Measurements from ENCODE around the gene IGF2BP3. TPM values are rescaled to one million over a fixed set of nuclear protein-coding genes. Genes with fewer than 3 reads are reported as not detected.
A peak's percentile ranks its signal among the peaks of the same experiment; 100 is the strongest.

IGF2BP3 gene
- polyA plus RNA-seq, 4 donors = 0.75 to 66.3 TPM; not detected in 2

DNA sequence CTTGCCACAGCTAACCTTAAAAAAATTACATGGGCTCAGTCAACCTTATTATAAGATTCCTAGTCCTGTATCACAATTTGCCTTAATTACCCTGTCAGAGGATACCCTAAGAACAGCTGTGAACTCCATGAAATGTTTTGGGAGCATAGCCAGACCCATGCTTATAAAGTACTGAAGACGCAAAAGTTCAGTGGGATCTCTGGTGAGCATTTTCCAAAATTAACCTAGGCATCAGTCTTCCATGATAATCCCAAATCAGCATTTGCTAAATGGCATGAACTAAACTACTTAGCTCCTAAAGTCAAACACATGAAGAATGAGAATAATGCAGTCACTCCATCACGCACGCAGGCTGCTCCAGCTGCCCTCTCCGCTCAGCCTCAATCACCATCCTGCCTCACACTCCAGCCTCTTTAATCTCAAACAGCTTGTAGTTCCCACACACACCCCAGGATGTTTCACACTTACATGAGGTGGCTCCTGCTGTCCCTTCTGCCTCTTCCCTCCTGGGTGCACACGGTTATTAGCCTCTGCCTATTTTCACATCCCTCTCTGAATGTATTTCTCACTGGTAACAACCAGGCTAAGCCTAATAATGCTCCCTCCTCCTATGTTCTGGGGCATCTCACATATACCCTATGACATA is 15.3 kb downstream of the IGF2BP3 start:
- WGBS, 3 donors = 80 to 85% (median 84%) methylated on average over 5 of the region's 5 CpGs
- H3K27me3 ChIP-seq (ENCODE audit: control insufficient read depth in 3 of 3, insufficient read depth in 3 of 3, low read length in 3 of 3) = peaks cover 0 to 4% (median 0%) of the 10 kb centered on the region in 3 donors
- H3K36me3 ChIP-seq (ENCODE audit: control insufficient read depth in 3 of 3, insufficient read depth in 2 of 3, low read depth in 1 of 3, low read length in 3 of 3) = peaks cover 0 to 31% (median 0%) of the 10 kb centered on the region in 3 donors
- H3K4me3 ChIP-seq (ENCODE audit: low read depth in 1 of 3, low read length in 3 of 3) = no peak overlapping the region
- DNase-seq = no peak
- H3K4me1 ChIP-seq (ENCODE audit: control insufficient read depth in 3 of 3, insufficient read depth in 2 of 3, low read depth in 1 of 3, low read length in 2 of 3) = no peaks in the 10 kb centered on the region
- no peaks in the 10 kb centered on the region for H3K9me3 ChIP-seq (ENCODE audit: control insufficient read depth in 2 of 2, insufficient read depth in 1 of 2, low read depth in 1 of 2, low read length in 1 of 2)
- no peak for FAIRE-seq
- no peak overlapping the region for H3K27ac ChIP-seq (ENCODE audit: low read depth in 1 of 3, low read length in 2 of 3)

DNA sequence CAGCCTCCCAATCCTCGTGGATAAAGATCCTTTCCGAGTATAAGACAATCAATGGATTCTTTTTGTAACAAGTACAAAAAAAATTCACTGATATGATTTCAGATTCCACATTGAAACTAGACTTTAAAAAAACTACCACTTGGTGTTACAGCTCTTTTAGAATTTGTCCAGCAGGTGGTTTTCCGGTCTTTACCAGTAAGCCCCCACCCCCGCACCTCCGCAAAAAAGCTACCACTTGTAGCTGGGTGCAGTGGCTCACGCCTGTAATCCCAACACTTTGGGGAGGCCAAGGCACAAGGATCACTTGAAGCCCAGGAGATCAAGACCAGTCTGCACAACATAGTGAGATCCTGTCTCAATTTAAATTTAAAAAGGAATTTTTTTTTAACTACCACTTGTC is 19.8 kb downstream of the IGF2BP3 start:
- WGBS, 3 donors = 75 to 80% (median 78%) methylated on average over 6 of the region's 6 CpGs
- H3K4me1 ChIP-seq (ENCODE audit: control insufficient read depth in 3 of 3, insufficient read depth in 2 of 3, low read depth in 1 of 3, low read length in 2 of 3) = no peaks in the 10 kb centered on the region
- no peaks in the 10 kb centered on the region for H3K9me3 ChIP-seq (ENCODE audit: control insufficient read depth in 2 of 2, insufficient read depth in 1 of 2, low read depth in 1 of 2, low read length in 1 of 2)
- no peak overlapping the region for H3K27ac ChIP-seq (ENCODE audit: low read depth in 1 of 3, low read length in 2 of 3)
- DNase-seq (no peak), FAIRE-seq (no peak)
- H3K36me3 ChIP-seq (ENCODE audit: control insufficient read depth in 3 of 3, insufficient read depth in 2 of 3, low read depth in 1 of 3, low read length in 3 of 3) = peaks cover 0 to 43% (median 0%) of the 10 kb centered on the region in 3 donors
- no peak overlapping the region for H3K4me3 ChIP-seq (ENCODE audit: low read depth in 1 of 3, low read length in 3 of 3)
- no peaks in the 10 kb centered on the region for H3K27me3 ChIP-seq (ENCODE audit: control insufficient read depth in 3 of 3, insufficient read depth in 3 of 3, low read length in 3 of 3)

DNA sequence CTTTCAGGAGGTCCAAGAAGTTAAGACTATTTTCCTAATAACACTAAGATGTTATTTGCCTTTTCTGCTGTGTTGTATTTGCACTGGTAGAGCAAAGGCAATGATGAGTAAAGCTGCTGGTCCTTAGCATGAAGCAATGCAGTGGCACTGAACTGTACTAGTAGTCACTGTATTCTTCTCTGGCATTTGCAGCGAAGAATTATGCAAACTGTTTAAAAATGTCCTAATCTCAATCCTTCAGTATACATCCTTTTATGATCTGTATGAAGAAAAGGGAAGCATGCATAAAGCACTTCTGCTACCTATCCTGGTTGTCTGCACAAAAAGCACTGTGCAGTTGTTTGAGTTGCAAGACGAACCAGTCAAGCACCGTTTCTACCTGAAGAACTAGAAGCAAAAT is 20.4 kb downstream of the IGF2BP3 start:
- WGBS, 3 donors = 71 to 86% (median 76%) methylated on average over 3 of the region's 3 CpGs
- FAIRE-seq (no peak), DNase-seq (no peak)
- no peaks in the 10 kb centered on the region for H3K4me1 ChIP-seq (ENCODE audit: control insufficient read depth in 3 of 3, insufficient read depth in 2 of 3, low read depth in 1 of 3, low read length in 2 of 3)
- H3K4me3 ChIP-seq (ENCODE audit: low read depth in 1 of 3, low read length in 3 of 3) = no peak overlapping the region
- H3K27me3 ChIP-seq (ENCODE audit: control insufficient read depth in 3 of 3, insufficient read depth in 3 of 3, low read length in 3 of 3) = no peaks in the 10 kb centered on the region
- peaks cover 0 to 39% (median 0%) of the 10 kb centered on the region in 3 donors for H3K36me3 ChIP-seq (ENCODE audit: control insufficient read depth in 3 of 3, insufficient read depth in 2 of 3, low read depth in 1 of 3, low read length in 3 of 3)
- no peak overlapping the region for H3K27ac ChIP-seq (ENCODE audit: low read depth in 1 of 3, low read length in 2 of 3)
- no peaks in the 10 kb centered on the region for H3K9me3 ChIP-seq (ENCODE audit: control insufficient read depth in 2 of 2, insufficient read depth in 1 of 2, low read depth in 1 of 2, low read length in 1 of 2)

DNA sequence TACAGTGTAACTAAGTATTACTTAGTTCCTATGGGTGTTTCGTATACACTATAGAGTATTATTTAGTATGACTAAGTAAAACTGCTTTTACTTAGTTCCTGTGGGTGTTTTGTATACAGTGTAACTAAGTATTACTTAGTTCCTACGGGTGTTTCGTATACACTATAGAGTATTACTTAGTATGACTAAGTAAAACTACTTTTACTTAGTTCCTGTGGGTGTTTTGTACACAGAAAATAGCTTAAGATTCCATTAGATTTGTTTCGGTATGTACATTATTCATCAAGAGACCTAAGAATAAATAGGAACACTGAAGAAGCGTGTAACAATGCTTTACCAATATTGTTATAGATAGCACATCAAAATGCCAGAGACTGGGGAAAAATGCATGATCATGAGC is 25.0 kb downstream of the IGF2BP3 start:
- FAIRE-seq = no peak
- no peak for DNase-seq
- Histone ChIP-seq H3K27ac (ENCODE audit: low read depth in 1 of 3, low read length in 2 of 3) (no peak overlapping the region), H3K36me3 (ENCODE audit: control insufficient read depth in 3 of 3, insufficient read depth in 2 of 3, low read depth in 1 of 3, low read length in 3 of 3) (peaks cover 0 to 24% (median 0%) of the 10 kb centered on the region in 3 donors), H3K4me3 (ENCODE audit: low read depth in 1 of 3, low read length in 3 of 3) (no peak overlapping the region), H3K4me1 (ENCODE audit: control insufficient read depth in 3 of 3, insufficient read depth in 2 of 3, low read depth in 1 of 3, low read length in 2 of 3) (no peaks in the 10 kb centered on the region), H3K27me3 (ENCODE audit: control insufficient read depth in 3 of 3, insufficient read depth in 3 of 3, low read length in 3 of 3) (no peaks in the 10 kb centered on the region), H3K9me3 (ENCODE audit: control insufficient read depth in 2 of 2, insufficient read depth in 1 of 2, low read depth in 1 of 2, low read length in 1 of 2) (no peaks in the 10 kb centered on the region)
- 80% methylated on average over 5 of the region's 5 CpGs for WGBS, 3 donors

DNA sequence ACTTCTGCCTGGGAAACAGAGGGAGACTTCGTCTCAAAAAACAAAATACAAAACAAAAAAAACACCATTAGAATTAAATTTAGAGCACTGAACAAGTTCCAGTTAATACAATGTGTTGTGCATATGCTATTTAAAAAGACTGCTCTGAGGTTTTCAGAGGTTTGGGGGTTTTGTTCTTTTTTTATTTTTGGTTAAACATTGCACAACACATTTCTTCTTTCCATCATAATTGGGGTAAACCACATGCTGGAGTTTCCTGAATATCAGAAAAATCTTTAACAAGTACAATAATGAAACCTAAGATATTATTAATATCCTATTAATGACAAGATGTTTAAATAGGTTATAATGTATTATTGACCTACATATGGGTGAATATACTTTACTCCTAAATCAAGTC is 26.3 kb downstream of the IGF2BP3 start:
- FAIRE-seq (no peak), DNase-seq (no peak)
- H3K4me3 ChIP-seq (ENCODE audit: low read depth in 1 of 3, low read length in 3 of 3) = no peak overlapping the region
- H3K36me3 ChIP-seq (ENCODE audit: control insufficient read depth in 3 of 3, insufficient read depth in 2 of 3, low read depth in 1 of 3, low read length in 3 of 3) = peaks cover 0 to 23% (median 0%) of the 10 kb centered on the region in 3 donors
- H3K9me3 ChIP-seq (ENCODE audit: control insufficient read depth in 2 of 2, insufficient read depth in 1 of 2, low read depth in 1 of 2, low read length in 1 of 2) = no peaks in the 10 kb centered on the region
- no peak overlapping the region for H3K27ac ChIP-seq (ENCODE audit: low read depth in 1 of 3, low read length in 2 of 3)
- H3K27me3 ChIP-seq (ENCODE audit: control insufficient read depth in 3 of 3, insufficient read depth in 3 of 3, low read length in 3 of 3) = no peaks in the 10 kb centered on the region
- 68 to 77% (median 71%) methylated on average over 1 of the region's 1 CpG for WGBS, 3 donors
- H3K4me1 ChIP-seq (ENCODE audit: control insufficient read depth in 3 of 3, insufficient read depth in 2 of 3, low read depth in 1 of 3, low read length in 2 of 3) = no peaks in the 10 kb centered on the region

DNA sequence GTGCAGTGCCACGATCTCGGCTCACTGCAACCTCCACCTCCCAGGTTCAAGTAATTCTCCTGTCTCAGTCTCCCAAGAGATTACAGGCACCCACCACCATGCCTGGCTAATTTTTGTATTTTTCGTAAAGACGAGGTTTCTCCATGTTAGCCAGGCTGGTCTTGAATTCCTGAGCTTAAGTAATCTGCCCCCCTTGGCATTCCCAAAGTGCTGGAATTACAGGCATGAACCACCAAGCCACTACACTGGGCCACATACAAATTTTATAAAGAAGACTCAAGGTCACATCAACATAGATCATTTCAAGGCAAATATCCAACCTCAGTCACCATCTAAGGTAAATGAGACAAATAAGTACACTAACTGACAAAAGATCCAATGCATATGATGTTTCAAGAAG is 32.1 kb downstream of the IGF2BP3 start:
- WGBS, 3 donors = 94 to 95% (median 94%) methylated on average over 4 of the region's 4 CpGs
- H3K36me3 ChIP-seq (ENCODE audit: control insufficient read depth in 3 of 3, insufficient read depth in 2 of 3, low read depth in 1 of 3, low read length in 3 of 3) = peaks cover 0 to 11% (median 0%) of the 10 kb centered on the region in 3 donors
- no peaks in the 10 kb centered on the region for H3K27me3 ChIP-seq (ENCODE audit: control insufficient read depth in 3 of 3, insufficient read depth in 3 of 3, low read length in 3 of 3)
- H3K4me1 ChIP-seq (ENCODE audit: control insufficient read depth in 3 of 3, insufficient read depth in 2 of 3, low read depth in 1 of 3, low read length in 2 of 3) = no peaks in the 10 kb centered on the region
- no peak overlapping the region for H3K27ac ChIP-seq (ENCODE audit: low read depth in 1 of 3, low read length in 2 of 3)
- no peak for DNase-seq
- no peak overlapping the region for H3K4me3 ChIP-seq (ENCODE audit: low read depth in 1 of 3, low read length in 3 of 3)
- no peaks in the 10 kb centered on the region for H3K9me3 ChIP-seq (ENCODE audit: control insufficient read depth in 2 of 2, insufficient read depth in 1 of 2, low read depth in 1 of 2, low read length in 1 of 2)
- no peak for FAIRE-seq

DNA sequence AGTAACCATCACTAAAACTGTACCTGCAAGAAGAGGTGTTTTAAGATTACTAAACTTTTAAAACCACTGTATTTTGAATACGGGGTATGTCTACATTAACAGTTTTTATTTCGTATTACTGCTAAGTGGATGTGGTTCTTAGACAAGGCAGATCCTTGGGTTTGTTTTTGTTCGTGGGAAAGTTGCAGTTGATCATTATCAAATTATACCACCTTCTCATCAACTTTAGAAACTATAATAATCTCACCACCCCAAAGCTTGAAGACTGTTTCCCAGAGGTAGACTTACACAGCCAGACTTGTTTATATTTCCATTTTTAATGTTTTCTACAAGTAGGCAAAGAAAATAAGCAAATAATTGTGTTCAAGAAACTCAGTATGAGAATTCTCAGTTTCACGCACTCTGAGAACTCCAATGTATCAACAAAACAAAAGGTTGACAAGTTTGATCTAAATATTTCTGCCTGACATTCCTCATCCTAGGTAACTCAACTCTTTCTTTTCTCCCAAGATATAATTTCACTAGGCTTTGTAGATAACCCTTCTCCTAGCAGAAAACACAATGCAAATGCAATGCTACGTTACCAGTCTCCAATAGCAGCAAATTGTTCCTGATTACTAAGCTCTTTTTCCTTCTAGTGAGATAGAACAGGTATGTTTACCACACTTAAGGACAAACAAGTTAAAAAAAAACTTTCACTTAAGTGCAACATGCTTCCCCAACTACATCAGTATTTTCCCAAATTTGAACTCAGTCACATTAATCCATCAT is 36.0 kb downstream of the IGF2BP3 start:
- FAIRE-seq (no peak), DNase-seq (no peak)
- peaks cover 0 to 11% (median 0%) of the 10 kb centered on the region in 3 donors for H3K36me3 ChIP-seq (ENCODE audit: control insufficient read depth in 3 of 3, insufficient read depth in 2 of 3, low read depth in 1 of 3, low read length in 3 of 3)
- no peaks in the 10 kb centered on the region for H3K9me3 ChIP-seq (ENCODE audit: control insufficient read depth in 2 of 2, insufficient read depth in 1 of 2, low read depth in 1 of 2, low read length in 1 of 2)
- H3K27me3 ChIP-seq (ENCODE audit: control insufficient read depth in 3 of 3, insufficient read depth in 3 of 3, low read length in 3 of 3) = no peaks in the 10 kb centered on the region
- 80 to 86% (median 86%) methylated on average over 5 of the region's 5 CpGs for WGBS, 3 donors
- H3K4me1 ChIP-seq (ENCODE audit: control insufficient read depth in 3 of 3, insufficient read depth in 2 of 3, low read depth in 1 of 3, low read length in 2 of 3) = peaks cover 0 to 10% (median 0%) of the 10 kb centered on the region in 3 donors
- no peak overlapping the region for H3K27ac ChIP-seq (ENCODE audit: low read depth in 1 of 3, low read length in 2 of 3)
- H3K4me3 ChIP-seq (ENCODE audit: low read depth in 1 of 3, low read length in 3 of 3) = no peak overlapping the region

DNA sequence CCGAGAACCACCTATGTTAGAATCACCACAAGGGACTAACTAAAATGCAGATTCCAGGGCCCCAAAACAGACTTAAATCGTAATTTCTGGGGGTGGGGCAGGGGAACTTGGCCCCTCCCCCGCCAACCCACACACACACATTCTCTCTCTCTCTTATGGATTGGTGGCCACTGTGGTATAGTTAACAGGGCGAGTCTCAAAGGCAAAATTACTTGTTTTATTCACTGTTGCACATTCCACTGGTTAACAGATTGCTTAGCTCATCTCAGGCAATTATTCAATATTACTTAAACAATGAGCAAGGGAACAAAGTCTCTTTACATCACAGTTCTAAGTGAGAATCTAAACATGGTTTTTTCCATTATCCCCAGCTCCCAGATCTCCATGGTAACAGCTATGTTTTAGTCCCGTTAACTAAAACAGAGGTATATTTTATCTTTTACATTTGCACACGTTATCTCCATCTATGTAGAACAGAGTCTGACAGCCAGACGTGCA is 38.5 kb downstream of the IGF2BP3 start:
- Histone ChIP-seq H3K36me3 (ENCODE audit: control insufficient read depth in 3 of 3, insufficient read depth in 2 of 3, low read depth in 1 of 3, low read length in 3 of 3) (peaks cover 0 to 2% (median 0%) of the 10 kb centered on the region in 3 donors), H3K4me3 (ENCODE audit: low read depth in 1 of 3, low read length in 3 of 3) (no peak overlapping the region), H3K27me3 (ENCODE audit: control insufficient read depth in 3 of 3, insufficient read depth in 3 of 3, low read length in 3 of 3) (no peaks in the 10 kb centered on the region), H3K27ac (ENCODE audit: low read depth in 1 of 3, low read length in 2 of 3) (no peak overlapping the region), H3K9me3 (ENCODE audit: control insufficient read depth in 2 of 2, insufficient read depth in 1 of 2, low read depth in 1 of 2, low read length in 1 of 2) (no peaks in the 10 kb centered on the region), H3K4me1 (ENCODE audit: control insufficient read depth in 3 of 3, insufficient read depth in 2 of 3, low read depth in 1 of 3, low read length in 2 of 3) (peaks cover 0 to 10% (median 0%) of the 10 kb centered on the region in 3 donors)
- FAIRE-seq (no peak), DNase-seq (peak in 1 of 2 donors; percentile 23)
- 65 to 74% (median 72%) methylated on average over 7 of the region's 7 CpGs for WGBS, 3 donors

All from small intestine (tissue), 7 donors.